ENCODE data around the gene RELN.
A peak's percentile ranks its signal among the peaks of the same experiment; 100 is the strongest.
"Not testable (repeated sequence)": the region's sequence is repeated elsewhere in the genome, so short reads cannot be mapped to it uniquely, and the experiment has no call there.

Gene RELN

GRCh38 chr7:103902917-103903316 lies 86.5 kb downstream of the RELN start:
- Histone ChIP-seq H3K4me1 (ENCODE audit: control insufficient read depth, insufficient read depth, low read length) (no peaks in the 10 kb centered on the region), H3K4me3 (ENCODE audit: low read depth, low read length) (no peak overlapping the region), H3K9me3 (ENCODE audit: control insufficient read depth, insufficient read depth, low read depth, low read length) (no peaks in the 10 kb centered on the region), H3K36me3 (ENCODE audit: control insufficient read depth in 2 of 2, insufficient read depth in 1 of 2, low read length in 2 of 2) (no peaks in the 10 kb centered on the region), H3K27ac (ENCODE audit: extremely low read depth, low read depth, low read length) (no peak overlapping the region)
- CTCF ChIA-PET: no interaction called here
- POLR2A ChIA-PET: no interaction called here
- peak; percentile 48; the same call in 1 of the 2 replicates for TF ChIP-seq FEZF1 (tag by site-specific recombination; IDR thresholded peaks at IDR 0.05)
- TF ChIP-seq ATF2 (tag by site-specific recombination; IDR thresholded peaks at IDR 0.05; ENCODE audit: low read depth): no peak

GRCh38 chr7:103896826-103897225 lies 92.6 kb downstream of the RELN start:
- H3K36me3 ChIP-seq (ENCODE audit: control insufficient read depth in 2 of 2, insufficient read depth in 1 of 2, low read length in 2 of 2); H3K4me3 ChIP-seq (ENCODE audit: low read depth, low read length); H3K27ac ChIP-seq (ENCODE audit: extremely low read depth, low read depth, low read length); H3K4me1 ChIP-seq (ENCODE audit: control insufficient read depth, insufficient read depth, low read length); POLR2A ChIA-PET; H3K9me3 ChIP-seq (ENCODE audit: control insufficient read depth, insufficient read depth, low read depth, low read length); CTCF ChIA-PET: not testable (repeated sequence)

DNA sequence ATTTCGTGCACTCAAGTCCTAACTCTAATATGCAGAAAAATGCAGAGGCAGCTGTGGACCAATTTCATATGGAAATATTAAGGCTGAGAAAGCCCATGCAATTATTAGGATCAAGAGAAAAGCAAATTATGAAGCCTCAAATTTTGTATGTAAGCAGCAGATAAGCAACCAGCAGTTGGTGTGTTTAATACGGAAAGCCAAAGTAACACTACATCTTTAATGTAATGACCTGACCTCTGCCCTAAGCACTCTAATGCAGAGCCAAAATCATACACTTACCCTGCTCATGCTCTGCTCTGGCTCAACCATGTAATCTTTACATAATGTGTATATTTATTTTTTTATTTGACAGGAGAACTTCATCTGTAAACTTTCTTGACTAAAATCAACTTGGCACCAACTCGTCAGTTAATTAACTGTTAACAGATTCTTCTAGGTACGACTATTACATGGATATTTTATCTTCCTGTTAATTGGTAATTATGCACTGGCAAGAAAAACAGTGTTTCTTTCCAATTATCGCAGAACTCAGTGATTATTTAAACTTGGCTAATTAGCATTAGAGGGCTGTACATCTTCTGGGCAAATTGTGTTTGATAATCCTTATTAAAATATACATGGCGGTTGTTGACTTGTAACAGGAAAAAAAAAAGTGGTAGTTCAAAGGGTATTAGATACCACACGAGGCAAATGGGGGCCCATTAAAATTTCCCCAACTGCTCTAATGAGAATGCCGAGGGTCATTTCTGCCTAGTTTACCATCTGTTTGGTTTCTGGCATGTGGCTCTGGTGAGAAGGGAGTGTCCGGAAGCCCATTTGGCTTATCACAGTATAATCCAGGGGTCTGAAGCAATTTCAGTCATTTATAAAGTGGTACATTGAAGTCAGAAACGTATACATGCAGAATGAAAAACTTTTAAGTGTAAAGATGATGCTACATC lies 94.5 kb downstream of the RELN start:
- CTCF ChIA-PET: no interaction called here
- TF ChIP-seq ZNF266 (tag by site-specific recombination; IDR thresholded peaks at IDR 0.05; ENCODE audit: low read depth): no peak
- no peak for TF ChIP-seq EGR2 (tag by site-specific recombination; IDR thresholded peaks at IDR 0.05; ENCODE audit: low read depth)
- TF ChIP-seq ZNF112 (tag by site-specific recombination; IDR thresholded peaks at IDR 0.05): no peak
- TF ChIP-seq ZNF362 (tag by site-specific recombination; IDR thresholded peaks at IDR 0.05): no peak

GRCh38 chr7:103893350-103893749 lies 96.1 kb downstream of the RELN start:
- CTCF ChIA-PET: interaction anchor here (0.6 kb wide), 1 partner anchor 447 kb away, joined by 7 read pairs; no protein-coding TSS in a partner anchor
- Histone ChIP-seq H3K4me3 (ENCODE audit: low read depth, low read length) (no peak overlapping the region), H3K36me3 (ENCODE audit: control insufficient read depth in 2 of 2, insufficient read depth in 1 of 2, low read length in 2 of 2) (no peaks in the 10 kb centered on the region), H3K9me3 (ENCODE audit: control insufficient read depth, insufficient read depth, low read depth, low read length) (no peaks in the 10 kb centered on the region), H3K27ac (ENCODE audit: extremely low read depth, low read depth, low read length) (no peak overlapping the region), H3K4me1 (ENCODE audit: control insufficient read depth, insufficient read depth, low read length) (no peaks in the 10 kb centered on the region)
- POLR2A ChIA-PET: no interaction called here
- TF ChIP-seq ZNF37A (tag by site-specific recombination; IDR thresholded peaks at IDR 0.05) (no peak), ZNF654 (tag by site-specific recombination; IDR thresholded peaks at IDR 0.05; ENCODE audit: low read depth) (no peak), HOXD13 (CRISPR knock-in tag; IDR thresholded peaks at IDR 0.05; ENCODE audit: borderline replicate concordance) (no peak), ZNF362 (tag by site-specific recombination; IDR thresholded peaks at IDR 0.05) (no peak), ZNF677 (tag by site-specific recombination; IDR thresholded peaks at IDR 0.05) (no peak), ZNF2 (tag by site-specific recombination; IDR thresholded peaks at IDR 0.05) (no peak), MYNN (tag by site-specific recombination; IDR thresholded peaks at IDR 0.05; ENCODE audit: borderline replicate concordance) (no peak), HOXA7 (CRISPR knock-in tag; IDR thresholded peaks at IDR 0.05; ENCODE audit: borderline replicate concordance) (no peak), ZNF174 (tag by site-specific recombination; IDR thresholded peaks at IDR 0.05) (no peak), ZNF184 (tag by site-specific recombination; IDR thresholded peaks at IDR 0.05) (no peak)
- TF ChIP-seq, protein P1, sequence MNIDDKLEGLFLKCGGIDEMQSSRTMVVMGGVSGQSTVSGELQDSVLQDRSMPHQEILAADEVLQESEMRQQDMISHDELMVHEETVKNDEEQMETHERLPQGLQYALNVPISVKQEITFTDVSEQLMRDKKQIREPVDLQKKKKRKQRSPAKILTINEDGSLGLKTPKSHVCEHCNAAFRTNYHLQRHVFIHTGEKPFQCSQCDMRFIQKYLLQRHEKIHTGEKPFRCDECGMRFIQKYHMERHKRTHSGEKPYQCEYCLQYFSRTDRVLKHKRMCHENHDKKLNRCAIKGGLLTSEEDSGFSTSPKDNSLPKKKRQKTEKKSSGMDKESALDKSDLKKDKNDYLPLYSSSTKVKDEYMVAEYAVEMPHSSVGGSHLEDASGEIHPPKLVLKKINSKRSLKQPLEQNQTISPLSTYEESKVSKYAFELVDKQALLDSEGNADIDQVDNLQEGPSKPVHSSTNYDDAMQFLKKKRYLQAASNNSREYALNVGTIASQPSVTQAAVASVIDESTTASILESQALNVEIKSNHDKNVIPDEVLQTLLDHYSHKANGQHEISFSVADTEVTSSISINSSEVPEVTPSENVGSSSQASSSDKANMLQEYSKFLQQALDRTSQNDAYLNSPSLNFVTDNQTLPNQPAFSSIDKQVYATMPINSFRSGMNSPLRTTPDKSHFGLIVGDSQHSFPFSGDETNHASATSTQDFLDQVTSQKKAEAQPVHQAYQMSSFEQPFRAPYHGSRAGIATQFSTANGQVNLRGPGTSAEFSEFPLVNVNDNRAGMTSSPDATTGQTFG (tag by site-specific recombination; IDR thresholded peaks at IDR 0.05; ENCODE audit: borderline replicate concordance): no peak
- TF ChIP-seq, protein P2, sequence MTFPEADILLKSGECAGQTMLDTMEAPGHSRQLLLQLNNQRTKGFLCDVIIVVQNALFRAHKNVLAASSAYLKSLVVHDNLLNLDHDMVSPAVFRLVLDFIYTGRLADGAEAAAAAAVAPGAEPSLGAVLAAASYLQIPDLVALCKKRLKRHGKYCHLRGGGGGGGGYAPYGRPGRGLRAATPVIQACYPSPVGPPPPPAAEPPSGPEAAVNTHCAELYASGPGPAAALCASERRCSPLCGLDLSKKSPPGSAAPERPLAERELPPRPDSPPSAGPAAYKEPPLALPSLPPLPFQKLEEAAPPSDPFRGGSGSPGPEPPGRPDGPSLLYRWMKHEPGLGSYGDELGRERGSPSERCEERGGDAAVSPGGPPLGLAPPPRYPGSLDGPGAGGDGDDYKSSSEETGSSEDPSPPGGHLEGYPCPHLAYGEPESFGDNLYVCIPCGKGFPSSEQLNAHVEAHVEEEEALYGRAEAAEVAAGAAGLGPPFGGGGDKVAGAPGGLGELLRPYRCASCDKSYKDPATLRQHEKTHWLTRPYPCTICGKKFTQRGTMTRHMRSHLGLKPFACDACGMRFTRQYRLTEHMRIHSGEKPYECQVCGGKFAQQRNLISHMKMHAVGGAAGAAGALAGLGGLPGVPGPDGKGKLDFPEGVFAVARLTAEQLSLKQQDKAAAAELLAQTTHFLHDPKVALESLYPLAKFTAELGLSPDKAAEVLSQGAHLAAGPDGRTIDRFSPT (tag by site-specific recombination; IDR thresholded peaks at IDR 0.05): no peak

More for the DNA sequence above, 94.5 kb downstream of the RELN start:
- Histone ChIP-seq H3K4me1 (ENCODE audit: control insufficient read depth, insufficient read depth, low read length) (no peaks in the 10 kb centered on the region), H3K36me3 (ENCODE audit: control insufficient read depth in 2 of 2, insufficient read depth in 1 of 2, low read length in 2 of 2) (no peaks in the 10 kb centered on the region), H3K27ac (ENCODE audit: extremely low read depth, low read depth, low read length) (no peak overlapping the region), H3K9me3 (ENCODE audit: control insufficient read depth, insufficient read depth, low read depth, low read length) (no peaks in the 10 kb centered on the region), H3K4me3 (ENCODE audit: low read depth, low read length) (no peak overlapping the region)
- POLR2A ChIA-PET: no interaction called here

Data from HEK293 (cell line).